NCI-H460 (cell line): Measurements from ENCODE around the gene EPHB1. TPM values are rescaled to one million over a fixed set of nuclear protein-coding genes. Genes with fewer than 3 reads are reported as not detected.
"Not testable (repeated sequence)": the region's sequence is repeated elsewhere in the genome, so short reads cannot be mapped to it uniquely, and the experiment has no call there.

Source experiments
- DNase-seq: peaks from one replicate; pipeline ENCODE4 v3.0.0-alpha.2; 2016; ENCODE audit warnings: low read depth; ENCODE audit errors: extremely low read depth
- total RNA-seq: library from RNA; depleted of rRNA; stranded (reverse); fragments of >200 nt; shearing (Covaris generic); gene quantifications from 2 replicates; pipeline ENCODE4 v1.2.3, GENCODE V29; 2014

The EPHB1 gene
- total RNA-seq, 1 experiment from 2014 or later: 0.05 TPM

DNA sequence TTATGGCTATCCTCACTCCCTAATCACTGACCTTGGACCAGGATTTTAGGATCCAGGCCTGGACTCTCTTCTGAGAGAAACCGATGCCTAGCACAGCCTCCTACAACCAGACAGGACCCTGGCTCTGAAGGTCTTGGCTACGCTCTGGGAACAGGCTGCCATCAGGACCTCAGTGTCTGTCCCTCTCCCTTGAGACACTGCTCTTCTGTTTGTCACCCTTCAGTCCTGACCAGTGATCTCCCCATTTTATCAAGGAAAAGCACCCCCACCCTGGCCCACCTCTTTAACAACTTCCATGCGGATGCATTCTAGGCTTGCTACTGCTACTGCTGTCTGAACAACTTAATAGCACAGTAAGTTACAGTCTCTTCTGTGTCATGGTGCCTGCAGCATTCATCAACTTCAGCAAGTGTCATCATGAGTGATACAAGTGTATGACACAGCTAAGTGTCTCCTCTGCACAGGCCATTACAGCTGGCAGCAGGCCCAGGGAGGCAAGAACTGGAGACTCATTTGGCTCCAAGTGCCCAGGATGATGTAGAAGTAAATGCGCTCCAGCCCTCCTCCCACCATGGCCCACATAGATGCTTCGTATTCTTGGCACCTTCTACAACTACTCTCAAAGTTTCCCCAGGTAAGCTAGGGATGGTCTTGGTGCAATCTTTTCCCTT is 302.4 kb downstream of the EPHB1 start:
- DNase-seq: no peak

GRCh38 chr3:135099734-135100355 is 304.8 kb downstream of the EPHB1 start:
- DNase-seq: no peak

DNA sequence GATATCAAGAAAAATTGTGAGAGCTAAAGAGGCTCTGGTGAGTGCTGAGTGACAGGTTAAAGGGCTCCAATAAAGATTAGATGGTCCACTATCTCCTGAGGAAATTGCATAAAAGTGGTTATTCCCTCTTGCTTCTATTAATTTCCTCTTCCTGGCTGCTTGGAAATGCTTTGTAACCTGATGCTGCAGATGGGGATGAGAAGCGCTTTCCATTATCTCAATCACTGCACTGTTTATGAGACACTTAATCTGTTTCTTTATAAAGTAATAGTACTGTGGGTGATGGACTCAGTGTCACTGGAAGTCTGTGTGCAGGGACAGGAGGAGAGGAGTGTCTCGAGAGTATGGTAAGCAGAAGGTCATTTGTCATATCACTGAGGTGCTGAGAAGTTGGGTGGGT is 305.3 kb downstream of the EPHB1 start:
- DNase-seq: no peak

DNA sequence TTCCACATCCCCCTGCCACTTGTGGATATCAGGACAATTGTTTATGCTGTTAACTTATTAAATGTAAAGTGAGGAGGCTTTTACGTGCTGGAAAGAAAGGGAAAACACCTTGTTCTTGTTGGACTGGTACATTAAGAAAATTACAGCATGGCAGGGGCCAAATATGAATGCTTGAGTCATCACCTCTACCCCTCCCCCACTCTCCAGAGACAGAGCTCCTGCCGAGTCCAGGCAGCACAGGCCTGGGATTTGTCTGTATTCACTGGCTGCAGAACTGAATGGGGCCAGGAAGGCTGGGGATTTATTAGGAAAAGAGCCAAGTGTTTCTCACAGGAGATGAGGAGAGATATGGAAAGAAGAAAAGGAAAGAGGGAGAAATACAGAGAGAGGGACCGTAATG is 308.9 kb downstream of the EPHB1 start:
- no peak for DNase-seq

GRCh38 chr3:135106445-135106844 is 311.4 kb downstream of the EPHB1 start:
- DNase-seq: peak; percentile 30

DNA sequence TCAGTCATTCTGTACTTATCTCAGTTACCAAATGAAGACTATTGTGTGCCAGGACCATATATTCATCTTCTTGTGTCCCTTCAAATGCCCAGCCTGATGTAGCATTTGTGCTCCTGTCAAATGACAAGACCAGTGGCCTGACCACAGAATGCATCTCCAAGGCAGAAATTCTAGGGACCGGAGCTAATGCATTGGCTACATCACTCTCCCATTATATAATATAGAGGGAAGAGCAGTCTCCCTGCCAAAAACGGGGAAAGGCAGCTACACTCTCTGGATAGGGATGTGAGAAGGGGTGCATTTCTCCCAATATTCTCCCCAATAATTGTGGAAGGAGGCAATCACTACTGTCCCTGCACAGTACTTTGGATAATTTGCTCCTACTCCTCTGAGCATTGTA is 312.0 kb downstream of the EPHB1 start:
- DNase-seq: no peak

GRCh38 chr3:135109681-135110080 is 314.6 kb downstream of the EPHB1 start:
- DNase-seq: no peak

DNA sequence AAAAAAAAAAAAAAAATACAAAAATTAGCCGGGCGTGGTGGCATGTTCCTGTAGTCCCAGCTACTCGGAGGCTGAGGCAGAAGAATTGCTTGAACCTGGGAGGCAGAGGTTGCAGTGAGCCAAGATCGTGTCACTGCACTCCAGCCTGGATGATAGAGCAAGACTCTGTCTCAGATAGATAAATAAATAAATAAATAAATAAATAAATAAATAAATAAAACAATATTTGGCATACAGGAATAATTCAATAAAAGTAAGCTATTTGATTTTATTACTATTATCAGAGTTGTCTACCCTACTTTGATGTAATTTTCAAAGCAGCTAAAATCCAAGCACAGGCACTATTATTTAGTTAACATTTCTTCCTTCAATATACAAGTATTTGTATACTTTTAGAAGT is 319.5 kb downstream of the EPHB1 start:
- not testable (repeated sequence) for DNase-seq

GRCh38 chr3:135117977-135118376 is 322.9 kb downstream of the EPHB1 start:
- no peak for DNase-seq

- DNase-seq: no peak
These were observed 323.7 kb downstream of the EPHB1 start for GRCh38 chr3:135118792-135119191.

GRCh38 chr3:135125171-135125801 is 330.2 kb downstream of the EPHB1 start:
- peak; percentile 29 for DNase-seq

GRCh38 chr3:135127946-135128470 is 332.9 kb downstream of the EPHB1 start:
- DNase-seq: no peak

- no peak for DNase-seq
These were observed 333.8 kb downstream of the EPHB1 start for GRCh38 chr3:135128818-135129217.

DNA sequence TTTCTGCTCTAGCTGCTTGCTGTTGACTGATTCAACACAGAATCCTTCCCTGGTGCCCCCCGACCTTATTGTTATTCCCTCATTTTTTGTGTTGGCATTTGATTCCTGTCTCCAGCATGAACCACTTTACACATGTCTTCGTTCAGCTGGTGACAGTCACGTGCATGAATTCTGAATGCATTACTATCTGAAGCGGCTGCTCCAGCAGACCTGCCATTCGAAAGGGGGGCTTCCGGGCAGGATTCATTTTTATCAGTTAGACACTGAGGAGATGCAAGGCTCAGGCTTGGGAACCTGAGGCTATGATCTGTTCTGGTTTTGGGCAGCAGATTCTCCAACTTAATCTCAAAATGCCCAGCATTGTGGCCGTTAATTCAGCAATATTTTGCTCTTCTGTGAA is 336.2 kb downstream of the EPHB1 start:
- DNase-seq: no peak

- no peak for DNase-seq
These were observed 339.0 kb downstream of the EPHB1 start for GRCh38 chr3:135133905-135134683.

- no peak for DNase-seq
These were observed 339.6 kb downstream of the EPHB1 start for GRCh38 chr3:135134684-135135075.

DNA sequence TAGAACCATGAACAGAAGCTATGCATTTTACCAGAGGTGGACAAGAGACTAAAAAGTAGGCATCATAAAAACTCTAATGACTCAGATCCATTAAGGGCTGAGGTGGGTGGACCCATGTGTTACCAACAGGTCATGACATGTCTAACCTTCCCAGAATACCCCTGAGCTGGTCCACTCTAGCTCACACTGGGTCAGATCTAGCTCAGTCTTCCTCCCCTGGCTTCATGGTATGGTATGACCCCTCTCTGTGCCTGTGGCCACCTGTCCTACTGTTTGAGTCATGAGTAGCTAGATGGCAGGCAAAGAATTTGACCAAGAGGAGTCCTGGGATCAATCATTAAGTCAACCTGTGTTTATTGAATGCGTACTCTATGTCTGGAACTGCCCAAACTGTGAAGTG is 340.4 kb downstream of the EPHB1 start:
- DNase-seq: no peak

DNA sequence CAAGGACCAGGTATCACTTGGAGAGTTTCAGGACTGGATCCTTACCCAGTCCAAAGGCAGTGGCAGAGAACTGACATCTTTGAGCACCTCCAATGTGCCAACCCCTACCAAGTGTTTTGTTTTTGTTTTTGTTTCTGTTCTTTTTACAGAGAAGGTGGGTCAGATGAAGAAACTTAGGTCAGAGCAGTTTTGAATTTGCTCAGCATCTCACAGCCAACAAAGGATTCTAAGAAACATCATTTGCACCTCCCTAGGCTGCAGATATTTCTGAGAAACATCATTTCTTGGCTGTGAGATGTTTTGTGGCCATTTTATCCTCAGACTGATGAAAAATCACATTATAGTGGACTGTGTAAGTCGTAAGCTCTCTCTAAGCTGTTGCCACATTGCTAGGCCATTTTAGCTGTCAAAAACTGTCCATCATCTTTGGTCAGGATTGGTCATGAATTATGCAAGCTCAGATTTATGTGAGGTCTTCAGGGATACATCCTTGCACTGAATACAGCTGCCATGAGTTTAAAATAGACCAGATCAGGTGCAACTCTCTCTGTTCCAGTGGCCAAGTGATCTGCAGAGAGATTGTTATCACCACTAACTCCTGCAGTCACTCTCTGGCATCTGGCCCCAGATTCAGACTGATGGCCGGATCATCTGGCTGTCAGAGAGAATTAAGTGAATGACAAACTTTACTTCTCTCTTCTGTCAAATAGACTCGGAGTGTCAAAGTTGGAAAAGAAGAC is 341.5 kb downstream of the EPHB1 start:
- DNase-seq: no peak

GRCh38 chr3:135137296-135137695 is 342.2 kb downstream of the EPHB1 start:
- DNase-seq: no peak

GRCh38 chr3:135138776-135139175 is 343.7 kb downstream of the EPHB1 start:
- no peak for DNase-seq
